C4-2B (cell line): ENCODE measurements around the gene CHCHD3.

Experiments
- H3K27ac ChIP-seq: fragments of 450-650 bp; 2 replicates; pipeline ENCODE4 v1.5.1; 2017
- CTCF ChIP-seq: fragments of 450-650 bp; conservative IDR thresholded peaks from 2 replicates; pipeline ENCODE4 v1.5.1; 2017; ENCODE audit warnings: mild to moderate bottlenecking
- ZFX ChIP-seq: fragments of 450-650 bp; IDR thresholded peaks from 2 replicates; pipeline ENCODE4 v1.6.1; 2017

Gene CHCHD3

DNA sequence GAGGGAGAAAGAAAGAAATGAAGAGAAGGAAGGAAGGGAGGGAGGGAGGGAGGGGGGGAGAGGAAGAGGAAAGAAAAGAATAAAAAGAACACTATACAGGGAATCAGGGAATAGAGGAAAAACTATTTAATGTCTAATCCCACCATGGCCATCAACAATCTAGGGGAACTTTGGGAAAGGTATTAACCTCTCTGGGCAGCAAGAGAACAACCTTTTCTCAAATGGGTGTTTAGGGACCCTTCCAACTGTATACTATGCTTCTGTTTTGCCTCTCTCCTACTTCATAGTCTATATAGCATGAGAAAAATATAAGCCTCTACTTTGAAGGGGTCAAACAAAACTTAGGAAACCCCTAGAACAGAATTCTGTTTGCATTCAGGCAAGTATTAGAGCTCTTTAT, 54.5 kb downstream of the CHCHD3 start:
- TF ChIP-seq ZFX = no peak
- TF ChIP-seq CTCF = no peak
- H3K27ac ChIP-seq = no peak overlapping the region

GRCh38 chr7:133026210-133026859, 55.6 kb downstream of the CHCHD3 start:
- no peak overlapping the region for H3K27ac ChIP-seq
- no peak for TF ChIP-seq CTCF
- TF ChIP-seq ZFX = no peak

- TF ChIP-seq CTCF (no peak), ZFX (no peak)
- H3K27ac ChIP-seq = no peak overlapping the region
Observed at GRCh38 chr7:133025056-133025455, 56.8 kb downstream of the CHCHD3 start.

- TF ChIP-seq CTCF (no peak), ZFX (no peak)
Observed at GRCh38 chr7:133024596-133024995, 57.3 kb downstream of the CHCHD3 start.

GRCh38 chr7:133023370-133024071, 58.4 kb downstream of the CHCHD3 start:
- H3K27ac ChIP-seq = no peak overlapping the region
- TF ChIP-seq CTCF = no peak
- no peak for TF ChIP-seq ZFX

More at GRCh38 chr7:133024596-133024995, 57.3 kb downstream of the CHCHD3 start:
- no peak overlapping the region for H3K27ac ChIP-seq

GRCh38 chr7:133022661-133023060, 59.2 kb downstream of the CHCHD3 start:
- no peak overlapping the region for H3K27ac ChIP-seq

More at GRCh38 chr7:133022661-133023060, 59.2 kb downstream of the CHCHD3 start:
- TF ChIP-seq CTCF = no peak
- TF ChIP-seq ZFX = no peak
